GM10248 (cell line): Measurements from ENCODE around the gene SH3RF3.

Source experiments
- CTCF ChIA-PET: fragments of 300-600 bp; sonication (Branson Sonifier 250); formaldehyde crosslinking; extraction: SDS; loops from one replicate; lab custom pipeline; 2021; ENCODE audit warnings: antibody characterized with exemption; lab: Yijun Ruan, JAX
- POLR2A ChIA-PET: fragments of 350-650 bp; sonication (Branson Sonifier 250); formaldehyde crosslinking; extraction: SDS; loops from one replicate; lab custom pipeline; 2020; ENCODE audit warnings: antibody characterized with exemption; lab: Yijun Ruan, JAX
- DNase-seq: peaks from one replicate; pipeline ENCODE4 v3.0.0; 2012; ENCODE audit errors: extremely low spot score
- TF ChIP-seq, protein P1 (sequence below): IDR thresholded peaks from 2 replicates; pipeline ENCODE4 v1.5.1; 2012; ENCODE audit warnings: mild to moderate bottlenecking, low read depth; ENCODE audit errors: extremely low read depth, missing control alignments, control extremely low read depth

SH3RF3 gene

GRCh38 chr2:109482361-109482861 is 353.4 kb downstream of the SH3RF3 start:
- no peak for DNase-seq
- ChIA-PET CTCF (interaction anchor here (0.5 to 3.0 kb wide), 6 partner anchors 9 to 28 kb away, joined by 3 to 19 read pairs (median 3); no protein-coding TSS in a partner anchor), POLR2A (no interaction called here)
- TF ChIP-seq, protein P1, sequence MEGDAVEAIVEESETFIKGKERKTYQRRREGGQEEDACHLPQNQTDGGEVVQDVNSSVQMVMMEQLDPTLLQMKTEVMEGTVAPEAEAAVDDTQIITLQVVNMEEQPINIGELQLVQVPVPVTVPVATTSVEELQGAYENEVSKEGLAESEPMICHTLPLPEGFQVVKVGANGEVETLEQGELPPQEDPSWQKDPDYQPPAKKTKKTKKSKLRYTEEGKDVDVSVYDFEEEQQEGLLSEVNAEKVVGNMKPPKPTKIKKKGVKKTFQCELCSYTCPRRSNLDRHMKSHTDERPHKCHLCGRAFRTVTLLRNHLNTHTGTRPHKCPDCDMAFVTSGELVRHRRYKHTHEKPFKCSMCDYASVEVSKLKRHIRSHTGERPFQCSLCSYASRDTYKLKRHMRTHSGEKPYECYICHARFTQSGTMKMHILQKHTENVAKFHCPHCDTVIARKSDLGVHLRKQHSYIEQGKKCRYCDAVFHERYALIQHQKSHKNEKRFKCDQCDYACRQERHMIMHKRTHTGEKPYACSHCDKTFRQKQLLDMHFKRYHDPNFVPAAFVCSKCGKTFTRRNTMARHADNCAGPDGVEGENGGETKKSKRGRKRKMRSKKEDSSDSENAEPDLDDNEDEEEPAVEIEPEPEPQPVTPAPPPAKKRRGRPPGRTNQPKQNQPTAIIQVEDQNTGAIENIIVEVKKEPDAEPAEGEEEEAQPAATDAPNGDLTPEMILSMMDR = no peak

DNA sequence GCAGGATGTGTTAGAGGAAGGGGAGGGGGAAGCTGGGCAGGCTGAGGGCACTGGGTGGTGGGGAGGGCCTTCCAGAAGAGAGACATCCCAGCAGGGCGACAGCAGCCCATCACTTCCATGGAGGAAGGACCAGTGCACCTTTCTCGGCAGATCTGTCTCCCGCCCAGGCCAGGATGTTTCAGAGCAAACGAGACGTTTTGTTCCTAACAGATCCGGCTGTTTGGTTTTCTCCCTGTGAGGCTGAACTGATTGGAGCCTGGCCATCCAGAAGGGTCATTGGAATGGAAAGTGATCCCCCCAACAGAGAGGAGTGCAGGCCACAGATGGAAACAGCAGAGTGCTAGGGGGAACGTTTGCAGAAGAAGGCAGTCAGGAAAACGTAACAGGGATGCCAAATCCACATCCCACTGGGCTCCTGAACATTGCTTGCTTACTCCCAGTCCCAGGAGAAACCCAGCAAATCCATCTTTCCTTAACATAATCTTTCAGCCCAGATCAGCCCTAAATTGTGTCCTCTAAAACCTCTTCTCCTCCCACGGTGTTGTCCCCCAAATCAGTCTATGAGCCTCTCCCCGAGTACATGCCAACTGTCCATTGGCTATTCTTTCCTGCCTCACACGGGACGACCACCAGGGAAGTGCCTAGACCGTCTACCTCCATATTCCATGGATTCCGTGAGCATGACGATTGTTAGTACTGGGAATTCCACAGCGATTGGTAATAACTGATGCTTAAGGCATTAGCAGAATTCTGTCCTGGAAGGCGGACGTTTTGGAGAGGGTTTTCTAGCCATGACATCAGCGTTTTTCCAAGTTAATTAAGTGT is 357.9 kb downstream of the SH3RF3 start:
- ChIA-PET POLR2A (no interaction called here), CTCF (interaction anchor here (1.2 kb wide), 1 partner anchor 24 kb away, joined by 4 read pairs; no protein-coding TSS in a partner anchor)
- no peak for DNase-seq
- TF ChIP-seq, protein P1 = no peak

DNA sequence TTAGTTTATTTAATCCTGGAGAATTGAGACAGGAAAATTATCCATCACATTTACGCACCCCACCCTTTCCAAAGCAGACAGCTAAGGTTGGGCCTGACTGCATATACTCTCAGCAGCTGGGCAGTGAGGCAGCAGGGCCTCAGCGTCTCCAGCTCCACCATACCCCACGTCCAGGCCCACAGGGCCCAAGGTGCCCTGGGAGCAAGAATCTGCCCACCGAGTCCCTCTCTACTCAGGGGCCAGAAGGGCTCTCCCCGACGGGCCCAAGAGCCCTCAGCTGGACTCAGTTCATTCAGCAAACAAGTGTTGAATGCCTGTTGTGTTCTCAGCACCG is 358.5 kb downstream of the SH3RF3 start:
- ChIA-PET CTCF (no interaction called here), POLR2A (no interaction called here)
- no peak for DNase-seq
- TF ChIP-seq, protein P1 = no peak

- ChIA-PET CTCF (no interaction called here), POLR2A (no interaction called here)
- TF ChIP-seq, protein P1 = no peak
- DNase-seq = no peak
Observed at GRCh38 chr2:109487871-109488655, 359.1 kb downstream of the SH3RF3 start.

GRCh38 chr2:109489296-109489695 is 360.3 kb downstream of the SH3RF3 start:
- TF ChIP-seq, protein P1 = no peak
- ChIA-PET CTCF (interaction anchor here (2.5 kb wide), 1 partner anchor 21 kb away, joined by 9 read pairs; no protein-coding TSS in a partner anchor), POLR2A (no interaction called here)
- no peak for DNase-seq

DNA sequence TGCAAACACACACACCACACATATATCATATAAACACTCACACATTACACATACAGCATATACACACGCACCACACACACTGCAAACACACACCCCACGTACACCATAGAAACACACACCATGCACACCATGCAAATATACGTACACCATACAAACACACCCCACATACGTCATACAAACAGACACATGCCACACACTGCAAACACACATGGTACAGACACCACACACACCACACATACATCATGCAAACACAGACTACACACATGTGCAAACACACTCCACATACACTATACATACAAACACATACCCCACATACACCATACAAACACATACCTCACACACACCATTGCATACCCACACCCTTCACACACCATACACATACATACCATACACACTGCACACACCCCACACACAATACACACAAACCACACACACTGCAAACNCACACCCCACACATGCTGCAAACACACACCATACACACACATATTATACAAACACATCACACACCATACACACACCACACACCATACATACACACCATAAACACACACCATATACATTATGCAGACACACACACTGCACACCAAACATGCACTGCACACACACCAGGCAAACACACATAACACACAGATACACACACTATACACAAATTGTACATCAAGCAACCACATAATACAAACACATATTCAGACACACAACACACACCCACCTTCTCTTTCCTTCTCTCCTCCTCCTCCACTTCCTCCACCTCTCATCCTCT is 364.4 kb downstream of the SH3RF3 start:
- TF ChIP-seq, protein P1 = no peak
- DNase-seq = no peak
- CTCF ChIA-PET = no interaction called here
- POLR2A ChIA-PET = no interaction called here
